ENCODE measurements around the gene SIDT1.
"Not testable (repeated sequence)": the region's sequence is repeated elsewhere in the genome, so short reads cannot be mapped to it uniquely, and the experiment has no call there.

Gene SIDT1

GRCh38 chr3:113600418-113601182, 68.2 kb downstream of the SIDT1 start:
- no peak for DNase-seq

- DNase-seq = no peak
Measured at GRCh38 chr3:113601240-113601639, 68.9 kb downstream of the SIDT1 start.

GRCh38 chr3:113602256-113602655, 69.9 kb downstream of the SIDT1 start:
- DNase-seq = no peak

- DNase-seq = no peak
Measured at GRCh38 chr3:113602836-113603235, 70.5 kb downstream of the SIDT1 start.

- no peak for DNase-seq
Measured at GRCh38 chr3:113606539-113607218, 74.3 kb downstream of the SIDT1 start.

- DNase-seq = no peak
Measured at GRCh38 chr3:113607219-113607596, 74.9 kb downstream of the SIDT1 start.

GRCh38 chr3:113614402-113614801, 82.0 kb downstream of the SIDT1 start:
- DNase-seq = no peak

- DNase-seq = no peak
Measured at GRCh38 chr3:113615976-113616375, 83.6 kb downstream of the SIDT1 start.

GRCh38 chr3:113617726-113618125, 85.4 kb downstream of the SIDT1 start:
- DNase-seq = no peak

- no peak for DNase-seq
Measured at GRCh38 chr3:113620091-113620490, 87.7 kb downstream of the SIDT1 start.

GRCh38 chr3:113623324-113623723, 91.0 kb downstream of the SIDT1 start:
- no peak for DNase-seq

- DNase-seq = no peak
Measured at GRCh38 chr3:113623811-113624210, 91.5 kb downstream of the SIDT1 start.

GRCh38 chr3:113625834-113626233, 93.5 kb downstream of the SIDT1 start:
- DNase-seq = no peak

GRCh38 chr3:113626503-113627371, 94.4 kb downstream of the SIDT1 start:
- no peak for DNase-seq

GRCh38 chr3:113628316-113628715, 96.0 kb downstream of the SIDT1 start:
- DNase-seq = no peak

GRCh38 chr3:113628788-113629187, 96.4 kb downstream of the SIDT1 start:
- DNase-seq = no peak

- DNase-seq = no peak
Measured at GRCh38 chr3:113629584-113630421, 97.4 kb downstream of the SIDT1 start.

- DNase-seq = no peak
Measured at GRCh38 chr3:113630956-113631542, 98.7 kb downstream of the SIDT1 start.

- DNase-seq = no peak
Measured at GRCh38 chr3:113631573-113631972, 99.2 kb downstream of the SIDT1 start.

GRCh38 chr3:113634782-113635474, 102.6 kb downstream of the SIDT1 start:
- no peak for DNase-seq

GRCh38 chr3:113636034-113636433, 103.7 kb downstream of the SIDT1 start:
- not testable (repeated sequence) for DNase-seq

GRCh38 chr3:113637756-113638155, 105.4 kb downstream of the SIDT1 start:
- DNase-seq = no peak
